HEK293 (cell line): ENCODE measurements around the gene SPDYE4.

Source experiments
- CTCF ChIA-PET: fragments of 350-600 bp; formaldehyde crosslinking; extraction: SDS; loops from one replicate; lab custom pipeline; 2021; ENCODE audit warnings: antibody characterized with exemption; lab: Yijun Ruan, JAX
- POLR2A ChIA-PET: fragments of 300-600 bp; formaldehyde crosslinking; extraction: SDS; loops from one replicate; lab custom pipeline; 2020; ENCODE audit warnings: antibody characterized with exemption, inconsistent platforms; lab: Yijun Ruan, JAX
- H3K27ac ChIP-seq: fragments of 200-500 bp; sonication (Bioruptor generic); 2 replicates; pipeline ENCODE4 v1.5.1; 2014; ENCODE audit warnings: low read depth, low read length, control low read depth, inconsistent platforms; ENCODE audit errors: extremely low read depth
- H3K36me3 ChIP-seq, 2 experiments: fragments of 200-500 bp in 1 of 2; sonication (Bioruptor generic) in 1 of 2; 1 replicate in 1 of 2; 2 replicates in 1 of 2; pipeline ENCODE4 v1.5.1; 2014 to 2017; ENCODE audit warnings: inconsistent platforms in 2 of 2, low read length in 2 of 2; ENCODE audit not compliant: control insufficient read depth in 2 of 2, insufficient read depth in 1 of 2
- H3K4me1 ChIP-seq: fragments of 200-500 bp; sonication (Bioruptor generic); 2 replicates; pipeline ENCODE4 v1.5.1; 2014; ENCODE audit warnings: mild to moderate bottlenecking, low read length, inconsistent platforms; ENCODE audit not compliant: control insufficient read depth, insufficient read depth
- H3K4me3 ChIP-seq: 2 replicates; pipeline ENCODE4 v1.5.1; 2011; ENCODE audit warnings: low read depth, mild to moderate bottlenecking, control low read depth, low read length, moderate library complexity
- H3K9me3 ChIP-seq: fragments of 200-500 bp; sonication (Bioruptor generic); 2 replicates; pipeline ENCODE4 v1.5.1; 2014; ENCODE audit warnings: low read depth, low read length, inconsistent platforms; ENCODE audit not compliant: control insufficient read depth, insufficient read depth
- EGR2 ChIP-seq: fragments of 450-650 bp; formaldehyde crosslinking; IDR thresholded peaks from 2 replicates; pipeline ENCODE4 v1.5.1; 2016; ENCODE audit warnings: low read depth, missing biosample characterization, missing genetic modification characterization
- KLF1 ChIP-seq: fragments of 450-650 bp; formaldehyde crosslinking; IDR thresholded peaks from 2 replicates; pipeline ENCODE4 v1.5.1; 2016; ENCODE audit warnings: missing biosample characterization, missing genetic modification characterization
- ZBTB26 ChIP-seq: fragments of 450-650 bp; formaldehyde crosslinking; optimal IDR thresholded peaks from 2 replicates; pipeline ENCODE3; 2016; ENCODE audit warnings: missing biosample characterization, mild to moderate bottlenecking, missing genetic modification characterization
- ZFP69B ChIP-seq: fragments of 450-650 bp; formaldehyde crosslinking; IDR thresholded peaks from 2 replicates; pipeline ENCODE4 v1.5.1; 2016; ENCODE audit warnings: missing biosample characterization, missing genetic modification characterization
- ZNF112 ChIP-seq: fragments of 450-650 bp; formaldehyde crosslinking; IDR thresholded peaks from 2 replicates; pipeline ENCODE4 v1.5.0; 2017; ENCODE audit warnings: missing biosample characterization, missing genetic modification characterization
- ZNF169 ChIP-seq: fragments of 450-650 bp; formaldehyde crosslinking; IDR thresholded peaks from 2 replicates; pipeline ENCODE4 v1.5.1; 2016; ENCODE audit warnings: missing biosample characterization, missing genetic modification characterization
- ZNF23 ChIP-seq: fragments of 450-650 bp; formaldehyde crosslinking; IDR thresholded peaks from 2 replicates; pipeline ENCODE4 v1.5.1; 2016; ENCODE audit warnings: missing biosample characterization, missing genetic modification characterization, borderline replicate concordance
- ZNF26 ChIP-seq: fragments of 450-650 bp; formaldehyde crosslinking; IDR thresholded peaks from 2 replicates; pipeline ENCODE4 v1.5.1; 2016; ENCODE audit warnings: missing biosample characterization, missing genetic modification characterization
- ZNF292 ChIP-seq: fragments of 450-650 bp; formaldehyde crosslinking; IDR thresholded peaks from 2 replicates; pipeline ENCODE4 v1.5.1; 2016; ENCODE audit warnings: low read depth, missing biosample characterization, missing genetic modification characterization, borderline replicate concordance
- ZNF514 ChIP-seq: fragments of 450-650 bp; formaldehyde crosslinking; IDR thresholded peaks from 2 replicates; pipeline ENCODE4 v1.5.1; 2016; ENCODE audit warnings: missing biosample characterization, missing genetic modification characterization
- ZNF521 ChIP-seq: fragments of 450-650 bp; formaldehyde crosslinking; IDR thresholded peaks from 2 replicates; pipeline ENCODE4 v1.5.1; 2017; ENCODE audit warnings: missing biosample characterization, mild to moderate bottlenecking, missing genetic modification characterization
- ZNF701 ChIP-seq: fragments of 450-650 bp; formaldehyde crosslinking; IDR thresholded peaks from 2 replicates; pipeline ENCODE4 v1.5.1; 2016; ENCODE audit warnings: missing biosample characterization, missing genetic modification characterization

SPDYE4 gene

GRCh38 chr17:8725881-8726876 is 32.2 kb downstream of the SPDYE4 start:
- Histone ChIP-seq H3K9me3 (no peaks in the 10 kb centered on the region), H3K36me3 (no peaks in the 10 kb centered on the region), H3K4me3 (no peak overlapping the region), H3K4me1 (no peaks in the 10 kb centered on the region), H3K27ac (no peak overlapping the region)
- TF ChIP-seq ZNF514 (tag by site-specific recombination) (no peak), ZBTB26 (tag by site-specific recombination) (no peak), EGR2 (no peak), ZNF23 (tag by site-specific recombination) (no peak), ZNF701 (tag by site-specific recombination) (no peak), ZNF112 (tag by site-specific recombination) (no peak)
- ChIA-PET POLR2A (no interaction called here), CTCF (interaction anchor here (0.7 to 1.0 kb wide), 2 partner anchors 185 to 784 kb away, joined by 3 to 5 read pairs; no protein-coding TSS in a partner anchor)

- ChIA-PET POLR2A (no interaction called here), CTCF (interaction anchor here (1.1 kb wide), 1 partner anchor 61 kb away, joined by 4 read pairs; no protein-coding TSS in a partner anchor)
- no peaks in the 10 kb centered on the region for H3K36me3 ChIP-seq
- TF ChIP-seq ZFP69B (tag by site-specific recombination) (no peak), KLF1 (tag by site-specific recombination) (no peak)
- no peak overlapping the region for H3K27ac ChIP-seq
- no peaks in the 10 kb centered on the region for H3K4me1 ChIP-seq
- H3K9me3 ChIP-seq: no peaks in the 10 kb centered on the region
- H3K4me3 ChIP-seq: no peak overlapping the region
Measured at GRCh38 chr17:8724451-8724850, 33.9 kb downstream of the SPDYE4 start.

- TF ChIP-seq ZNF292 (tag by site-specific recombination) (no peak), ZNF26 (no peak), ZNF521 (tag by site-specific recombination) (no peak), ZNF169 (tag by site-specific recombination) (no peak)
- no peaks in the 10 kb centered on the region for H3K9me3 ChIP-seq
- H3K27ac ChIP-seq: no peak overlapping the region
- ChIA-PET CTCF (interaction anchor here (0.6 kb wide), 1 partner anchor 113 kb away, joined by 3 read pairs; no protein-coding TSS in a partner anchor), POLR2A (no interaction called here)
- no peak overlapping the region for H3K4me3 ChIP-seq
- H3K36me3 ChIP-seq: no peaks in the 10 kb centered on the region
- no peaks in the 10 kb centered on the region for H3K4me1 ChIP-seq
Measured at GRCh38 chr17:8720596-8720995, 37.8 kb downstream of the SPDYE4 start.
